IPS-18c (cell line): ENCODE data around the gene TPP2.

Experiments
- H3K4me3 ChIP-seq: 2 replicates; pipeline ENCODE4 v1.7.0; 2013; ENCODE audit warnings: low read depth, mild to moderate bottlenecking, low read length, moderate library complexity; ENCODE audit not compliant: insufficient read depth
- H3K9me3 ChIP-seq: one replicate; pipeline ENCODE4 v1.6.1; 2013; ENCODE audit warnings: mild to moderate bottlenecking, low read length, moderate library complexity; ENCODE audit not compliant: control insufficient read depth, insufficient read depth

The TPP2 gene

DNA sequence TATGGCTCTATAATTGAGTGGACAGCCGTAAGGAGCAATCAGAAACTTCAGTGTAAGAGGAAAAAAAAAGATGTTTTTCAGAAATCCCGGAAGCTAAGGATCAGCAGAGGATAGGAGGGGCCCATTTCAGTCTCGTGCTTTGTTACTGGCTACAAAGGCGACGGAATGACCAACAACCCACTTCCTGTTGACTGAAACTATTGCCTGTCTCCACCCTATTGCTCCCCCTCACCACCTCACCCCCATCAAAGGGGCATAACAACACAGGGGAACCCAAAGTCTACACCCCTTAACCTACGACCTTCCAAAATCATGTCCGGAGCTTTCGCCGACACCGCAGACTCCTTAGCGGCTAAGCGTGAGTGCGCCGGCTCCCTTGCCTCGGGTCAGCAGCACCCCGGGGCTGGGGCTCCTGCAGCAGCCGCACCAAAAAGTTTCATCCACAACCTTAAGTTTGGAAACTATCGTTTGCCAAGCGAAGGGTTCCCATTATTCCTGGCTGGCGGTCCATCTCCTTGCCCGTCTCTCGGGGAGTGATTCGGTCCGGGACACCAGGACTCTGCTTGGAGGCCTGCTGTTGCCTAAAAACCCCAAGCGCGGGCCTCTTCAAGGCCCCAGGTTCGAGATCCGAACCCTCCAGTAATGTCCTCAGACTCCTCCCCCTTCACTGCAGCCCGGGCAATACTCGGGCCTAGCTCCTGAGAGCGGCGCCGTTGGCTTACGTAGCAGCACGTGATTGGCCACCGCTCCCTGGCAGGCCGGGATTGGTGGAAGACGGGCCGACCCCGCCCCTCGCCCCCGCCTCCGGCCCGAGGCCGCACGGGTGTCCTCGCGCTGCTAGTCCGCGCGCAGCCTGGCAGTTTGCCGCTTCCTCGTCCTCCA is at the start of gene TPP2:
Gene TPP2, plus strand, starts transcription at position 840 of the 882 bp plus-strand sequence. CDS start 53 bp downstream, outside the sequence.
- H3K9me3 ChIP-seq = no peaks in the 10 kb centered on the region
- peak within 1 kb of the TSS; percentile 99 for H3K4me3 ChIP-seq

DNA sequence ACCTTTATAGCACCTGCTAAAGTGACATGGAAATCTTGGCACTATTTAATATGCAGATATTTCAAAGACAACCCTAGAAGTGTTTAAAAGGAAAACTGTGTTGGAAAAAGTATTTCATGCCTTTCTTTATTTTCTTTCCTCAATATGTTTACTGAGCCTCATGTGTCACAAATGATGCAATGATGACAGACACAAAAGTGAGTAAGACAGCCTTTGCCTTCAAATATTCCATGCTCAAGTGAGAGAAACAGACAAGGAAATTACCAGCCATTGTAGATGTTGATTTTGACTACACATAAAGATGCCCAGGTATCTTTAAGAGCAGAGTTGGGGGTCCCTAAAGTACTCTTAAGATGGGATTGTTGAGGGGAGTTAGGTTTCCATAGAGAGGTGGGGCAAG is 48.0 kb upstream of the TPP2 start:
- no peaks in the 10 kb centered on the region for H3K9me3 ChIP-seq
- no peak overlapping the region for H3K4me3 ChIP-seq

DNA sequence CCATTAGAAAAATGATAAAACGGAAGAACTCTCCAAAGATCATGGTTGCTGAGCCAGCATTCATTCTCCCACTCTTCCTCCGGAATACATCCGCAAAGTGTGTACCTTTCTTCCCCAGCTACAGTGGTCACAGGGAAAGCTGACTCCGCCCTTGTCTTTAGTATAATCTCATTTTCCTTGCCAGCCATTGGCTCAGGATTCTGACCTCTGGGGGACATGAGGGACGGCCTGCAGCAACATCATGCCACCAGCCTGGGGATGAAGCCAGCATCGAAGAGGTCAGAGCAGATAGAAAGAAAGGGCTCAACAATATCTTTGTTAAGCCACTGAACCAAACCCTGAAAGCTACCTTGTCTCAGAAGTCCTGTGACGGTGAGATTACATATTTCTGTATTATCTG is 46.3 kb upstream of the TPP2 start:
- Histone ChIP-seq H3K9me3 (no peaks in the 10 kb centered on the region), H3K4me3 (no peak overlapping the region)

DNA sequence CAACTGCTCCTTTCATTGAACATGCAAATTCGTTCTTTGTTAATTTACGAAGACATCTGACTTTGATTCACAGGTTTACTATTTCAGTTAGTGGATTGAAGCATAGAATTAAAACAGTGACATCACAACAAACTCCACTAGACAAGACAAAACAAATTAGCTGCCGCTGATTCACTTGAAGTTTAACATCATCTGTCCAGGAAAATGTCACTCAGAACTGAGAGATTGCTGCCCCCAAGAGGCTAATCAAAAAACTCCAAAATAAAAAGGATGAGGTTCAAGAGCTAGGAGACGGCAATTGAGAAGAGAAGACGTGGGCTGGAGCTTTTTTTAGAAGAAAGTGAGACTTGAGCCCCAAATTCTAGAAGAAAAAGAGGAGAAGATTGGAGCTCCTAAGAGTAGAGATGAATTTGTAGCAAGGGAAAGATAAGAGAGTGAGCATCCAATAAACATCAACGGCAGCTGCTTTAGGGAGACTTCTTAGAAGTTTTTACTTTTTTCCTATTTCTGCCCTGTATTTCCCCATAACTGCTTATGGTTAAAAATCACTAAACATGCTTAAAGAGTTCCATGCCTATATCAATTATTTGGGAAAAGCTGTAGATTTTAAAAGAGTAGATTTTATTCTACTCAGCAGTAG is 40.8 kb upstream of the TPP2 start:
- Histone ChIP-seq H3K9me3 (no peaks in the 10 kb centered on the region), H3K4me3 (no peak overlapping the region)

- Histone ChIP-seq H3K4me3 (no peak overlapping the region), H3K9me3 (no peaks in the 10 kb centered on the region)
These were observed 40.0 kb upstream of the TPP2 start for GRCh38 chr13:102556806-102557205.

- no peak overlapping the region for H3K4me3 ChIP-seq
- no peaks in the 10 kb centered on the region for H3K9me3 ChIP-seq
These were observed 38.8 kb upstream of the TPP2 start for GRCh38 chr13:102558029-102558428.

DNA sequence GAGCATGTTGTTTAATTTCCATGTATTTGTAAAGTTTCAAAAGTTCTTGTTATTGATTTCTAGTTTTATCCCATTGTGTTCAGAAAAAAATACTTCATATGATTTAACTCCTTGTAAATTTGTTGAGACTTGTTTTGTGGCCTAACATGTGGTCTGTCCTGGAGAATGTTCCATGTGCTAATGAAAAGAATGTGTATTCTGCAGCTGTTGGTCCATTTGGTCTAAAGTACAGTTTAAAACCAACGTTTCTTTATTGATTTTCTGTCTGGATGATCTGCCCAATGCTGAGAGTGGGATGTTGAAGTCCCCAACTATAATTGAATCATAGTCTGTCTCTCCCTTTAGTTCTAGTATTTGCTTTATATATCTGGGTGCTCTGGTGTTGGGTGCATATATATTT is 34.9 kb upstream of the TPP2 start:
- H3K9me3 ChIP-seq = no peaks in the 10 kb centered on the region
- no peak overlapping the region for H3K4me3 ChIP-seq

DNA sequence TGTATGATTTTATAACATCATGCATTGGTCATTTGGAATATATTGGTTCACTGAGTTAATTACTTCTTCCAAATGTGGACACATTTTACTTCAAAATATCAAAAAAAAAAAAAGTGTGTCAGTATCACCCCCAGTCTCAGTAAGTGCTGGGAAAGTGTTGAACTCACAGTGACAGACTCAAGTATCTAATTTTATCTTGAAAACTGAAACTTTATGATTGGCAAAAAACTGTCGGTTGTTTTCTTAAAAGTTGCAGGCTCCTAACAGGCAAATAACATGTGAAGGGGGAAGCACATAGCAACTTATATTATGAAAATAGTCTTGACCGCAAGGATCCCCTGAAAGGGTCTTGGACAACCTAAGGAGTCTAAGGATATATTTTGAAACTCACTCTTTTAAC is 33.5 kb upstream of the TPP2 start:
- no peaks in the 10 kb centered on the region for H3K9me3 ChIP-seq

GRCh38 chr13:102564564-102564963 is 32.2 kb upstream of the TPP2 start:
- Histone ChIP-seq H3K9me3 (no peaks in the 10 kb centered on the region), H3K4me3 (no peak overlapping the region)

More for the DNA sequence above, 33.5 kb upstream of the TPP2 start:
- no peak overlapping the region for H3K4me3 ChIP-seq

DNA sequence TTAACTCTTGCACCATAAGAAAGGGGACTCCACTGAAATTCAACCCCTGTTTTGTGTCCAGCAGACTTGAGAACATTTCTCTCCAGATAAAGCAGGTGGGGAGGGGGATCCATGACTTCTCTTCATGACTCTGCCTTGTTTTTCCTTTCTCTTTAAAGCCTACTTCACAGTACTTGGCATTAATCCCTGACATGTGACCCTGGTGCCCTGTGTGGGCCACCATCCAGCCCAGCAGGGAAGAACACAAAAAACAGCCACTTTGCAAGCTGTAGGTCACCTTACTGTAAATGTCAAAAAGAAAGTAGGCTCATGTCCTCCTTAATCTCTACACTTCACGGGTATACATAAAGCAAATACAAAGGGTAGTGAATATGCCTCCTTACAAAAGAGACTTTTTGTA is 30.3 kb upstream of the TPP2 start:
- Histone ChIP-seq H3K9me3 (no peaks in the 10 kb centered on the region), H3K4me3 (no peak overlapping the region)

- Histone ChIP-seq H3K9me3 (no peaks in the 10 kb centered on the region), H3K4me3 (no peak overlapping the region)
These were observed 28.9 kb upstream of the TPP2 start for GRCh38 chr13:102567857-102568256.

GRCh38 chr13:102569488-102569887 is 27.3 kb upstream of the TPP2 start:
- Histone ChIP-seq H3K9me3 (no peaks in the 10 kb centered on the region), H3K4me3 (no peak overlapping the region)

DNA sequence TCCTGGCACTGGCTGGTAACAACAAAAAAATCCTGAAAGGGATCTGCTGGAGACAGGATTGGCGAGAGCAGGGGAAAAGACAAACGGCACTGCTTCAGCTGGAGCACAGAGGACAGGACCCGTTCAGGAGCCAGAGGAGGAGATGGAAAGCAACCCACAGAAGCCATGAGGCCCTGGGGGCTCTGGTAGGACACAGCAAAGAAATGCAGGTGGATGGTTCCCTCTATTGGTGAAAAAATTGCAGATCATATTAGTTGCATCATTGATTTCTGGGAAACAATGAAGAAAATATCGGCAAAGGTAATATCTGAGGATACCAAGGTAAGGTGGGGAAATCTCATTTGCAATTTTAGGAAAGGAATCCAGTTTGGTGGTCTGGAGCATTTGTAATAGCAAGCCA is 25.7 kb upstream of the TPP2 start:
- Histone ChIP-seq H3K4me3 (no peak overlapping the region), H3K9me3 (no peaks in the 10 kb centered on the region)

GRCh38 chr13:102572323-102572722 is 24.5 kb upstream of the TPP2 start:
- Histone ChIP-seq H3K9me3 (no peaks in the 10 kb centered on the region), H3K4me3 (no peak overlapping the region)

DNA sequence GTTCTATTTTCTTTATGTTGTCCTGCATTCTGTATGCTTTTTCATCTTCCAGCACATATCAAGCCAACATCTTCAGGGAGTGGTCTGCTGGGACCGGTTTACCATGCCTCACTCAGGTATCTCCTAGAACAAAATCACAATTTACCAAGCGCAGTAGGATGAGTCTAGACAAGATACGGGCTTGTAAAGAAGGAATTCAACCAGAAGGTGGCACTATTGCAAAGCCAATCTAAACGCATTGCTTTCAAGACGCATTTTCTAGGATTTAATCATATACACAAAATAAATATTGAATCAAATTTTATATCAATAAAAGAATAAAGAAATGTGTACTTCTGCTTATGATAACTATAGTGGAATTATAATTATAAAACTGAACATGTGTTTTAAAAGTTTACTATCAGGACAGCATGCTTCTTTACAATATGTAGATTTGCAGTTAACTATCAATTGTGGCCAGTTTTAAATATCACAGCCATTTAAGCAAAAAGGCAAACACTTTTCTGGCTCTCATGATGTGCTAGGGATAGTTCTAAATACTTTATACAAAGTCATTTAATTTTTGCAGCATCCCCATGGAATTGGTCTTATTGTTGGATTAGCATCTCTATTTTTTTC is 16.1 kb upstream of the TPP2 start:
- Histone ChIP-seq H3K9me3 (no peaks in the 10 kb centered on the region), H3K4me3 (no peak overlapping the region)

DNA sequence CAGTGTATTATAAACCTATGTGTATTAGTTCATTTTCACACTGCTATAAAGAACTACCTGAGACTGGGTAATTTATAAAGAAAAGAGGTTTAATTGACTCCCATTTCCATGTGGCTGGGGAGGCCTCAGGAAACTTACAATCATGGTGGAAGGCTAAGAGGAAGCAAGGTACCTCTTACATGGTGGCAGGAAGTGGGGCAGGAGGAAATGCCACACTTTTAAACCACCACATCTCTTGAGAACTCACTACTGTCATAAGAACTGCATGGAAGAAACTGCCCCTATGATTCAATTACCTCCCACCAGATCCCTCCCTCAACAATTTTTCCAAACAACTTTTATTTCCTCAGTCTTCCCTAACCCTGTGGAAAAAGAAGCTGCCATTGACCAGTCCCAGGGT is 14.5 kb upstream of the TPP2 start:
- H3K4me3 ChIP-seq = no peak overlapping the region
- H3K9me3 ChIP-seq = no peaks in the 10 kb centered on the region

GRCh38 chr13:102584434-102584833 is 12.4 kb upstream of the TPP2 start:
- no peaks in the 10 kb centered on the region for H3K9me3 ChIP-seq
- H3K4me3 ChIP-seq = no peak overlapping the region

- Histone ChIP-seq H3K9me3 (no peaks in the 10 kb centered on the region), H3K4me3 (no peak overlapping the region)
These were observed 10.2 kb upstream of the TPP2 start for GRCh38 chr13:102586615-102587014.
